ENCODE results near the gene PKNOX2.

The PKNOX2 gene

DNA sequence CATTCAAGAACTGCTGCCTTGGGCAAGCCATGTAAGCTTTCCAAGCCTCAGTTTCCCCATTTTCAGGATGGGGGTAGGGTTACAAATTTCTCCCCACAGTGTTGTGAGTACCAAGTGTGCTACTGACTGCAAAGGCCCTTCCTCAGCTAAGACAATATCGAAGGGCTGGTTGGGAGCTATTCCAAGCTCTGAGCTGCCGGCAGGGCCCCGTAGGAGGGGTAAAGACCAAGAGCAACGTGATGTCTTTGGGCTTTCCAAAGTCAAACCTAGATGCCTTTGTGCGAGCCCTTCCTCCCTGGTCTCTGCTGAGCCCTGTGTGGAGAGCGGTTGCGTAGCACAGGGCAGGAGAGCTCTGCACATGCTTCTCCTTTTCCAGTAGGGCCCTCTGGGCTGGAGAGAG, 29.3 kb downstream of the PKNOX2 start:
- no peak overlapping the region for H3K4me3 ChIP-seq (ENCODE audit: low read depth in 1 of 5, low read length in 5 of 5)
- peaks cover 0 to 6% (median 0%) of the 10 kb centered on the region in 5 donors for H3K9me3 ChIP-seq (ENCODE audit: control insufficient read depth in 5 of 5, low read length in 5 of 5)
- H3K36me3 ChIP-seq (ENCODE audit: control insufficient read depth in 5 of 5, insufficient read depth in 5 of 5, low read length in 5 of 5): no peaks in the 10 kb centered on the region
- no peak overlapping the region for H3K9ac ChIP-seq (ENCODE audit: low read length in 5 of 5)
- no peak overlapping the region for H3K27ac ChIP-seq (ENCODE audit: low read depth, low read length)
- peaks cover 0 to 7% (median 2%) of the 10 kb centered on the region in 5 donors for H3K4me1 ChIP-seq (ENCODE audit: control insufficient read depth in 5 of 5, insufficient read depth in 5 of 5, low read length in 5 of 5)
- H3K27me3 ChIP-seq (ENCODE audit: control insufficient read depth in 5 of 5, insufficient read depth in 4 of 5, low read length in 5 of 5): peaks cover 0 to 4% (median 0%) of the 10 kb centered on the region in 5 donors

DNA sequence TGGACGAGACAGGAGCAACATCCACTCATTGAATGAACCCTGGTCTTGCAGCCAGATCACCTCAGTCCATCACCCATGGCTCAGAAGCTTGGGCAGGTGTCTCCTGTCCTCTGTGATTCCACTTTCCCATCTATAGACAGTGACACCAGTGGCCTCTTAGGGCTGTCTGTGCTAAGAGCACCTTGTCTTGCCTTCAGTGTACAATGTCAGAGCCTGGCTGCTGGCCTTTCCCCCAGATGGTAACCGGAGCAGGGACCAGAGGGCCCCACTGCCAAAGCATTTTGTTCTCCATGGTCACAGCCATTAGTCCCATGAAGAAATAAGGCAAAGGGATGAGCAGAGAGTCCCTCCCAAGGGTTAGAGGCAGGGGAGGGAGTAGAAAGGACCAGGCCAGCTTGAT, 35.4 kb downstream of the PKNOX2 start:
- no peaks in the 10 kb centered on the region for H3K9me3 ChIP-seq (ENCODE audit: control insufficient read depth in 5 of 5, low read length in 5 of 5)
- no peaks in the 10 kb centered on the region for H3K27me3 ChIP-seq (ENCODE audit: control insufficient read depth in 5 of 5, insufficient read depth in 4 of 5, low read length in 5 of 5)
- no peaks in the 10 kb centered on the region for H3K36me3 ChIP-seq (ENCODE audit: control insufficient read depth in 5 of 5, insufficient read depth in 5 of 5, low read length in 5 of 5)
- no peak overlapping the region for H3K4me3 ChIP-seq (ENCODE audit: low read depth in 1 of 5, low read length in 5 of 5)
- peaks cover 0 to 13% (median 11%) of the 10 kb centered on the region in 5 donors for H3K4me1 ChIP-seq (ENCODE audit: control insufficient read depth in 5 of 5, insufficient read depth in 5 of 5, low read length in 5 of 5)
- H3K9ac ChIP-seq (ENCODE audit: low read length in 5 of 5): no peak overlapping the region
- no peak overlapping the region for H3K27ac ChIP-seq (ENCODE audit: low read depth, low read length)

DNA sequence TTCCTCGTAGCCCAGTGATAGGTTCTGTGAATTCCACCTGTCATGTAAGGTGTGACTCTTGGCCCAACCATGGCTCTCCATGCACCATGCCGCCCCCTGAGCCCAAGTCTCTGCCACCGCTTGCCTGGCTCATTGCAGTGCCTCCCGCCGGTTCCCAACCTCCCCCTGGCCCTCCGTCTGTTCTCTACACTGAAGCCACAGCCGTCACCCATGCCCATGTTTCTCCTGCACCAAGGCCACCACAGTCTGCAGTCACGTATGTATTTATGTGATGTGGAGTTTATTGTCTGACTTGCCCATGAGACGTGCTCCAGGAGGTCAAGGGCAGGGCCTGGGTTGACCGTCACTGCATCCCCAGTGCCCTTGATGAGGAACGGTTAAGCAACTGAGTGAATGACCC, 35.9 kb downstream of the PKNOX2 start:
- Histone ChIP-seq H3K9me3 (ENCODE audit: control insufficient read depth in 5 of 5, low read length in 5 of 5) (no peaks in the 10 kb centered on the region), H3K36me3 (ENCODE audit: control insufficient read depth in 5 of 5, insufficient read depth in 5 of 5, low read length in 5 of 5) (no peaks in the 10 kb centered on the region), H3K27me3 (ENCODE audit: control insufficient read depth in 5 of 5, insufficient read depth in 4 of 5, low read length in 5 of 5) (no peaks in the 10 kb centered on the region), H3K4me3 (ENCODE audit: low read depth in 1 of 5, low read length in 5 of 5) (no peak overlapping the region), H3K27ac (ENCODE audit: low read depth, low read length) (no peak overlapping the region), H3K4me1 (ENCODE audit: control insufficient read depth in 5 of 5, insufficient read depth in 5 of 5, low read length in 5 of 5) (peaks cover 0 to 13% (median 11%) of the 10 kb centered on the region in 5 donors), H3K9ac (ENCODE audit: low read length in 5 of 5) (no peak overlapping the region)

DNA sequence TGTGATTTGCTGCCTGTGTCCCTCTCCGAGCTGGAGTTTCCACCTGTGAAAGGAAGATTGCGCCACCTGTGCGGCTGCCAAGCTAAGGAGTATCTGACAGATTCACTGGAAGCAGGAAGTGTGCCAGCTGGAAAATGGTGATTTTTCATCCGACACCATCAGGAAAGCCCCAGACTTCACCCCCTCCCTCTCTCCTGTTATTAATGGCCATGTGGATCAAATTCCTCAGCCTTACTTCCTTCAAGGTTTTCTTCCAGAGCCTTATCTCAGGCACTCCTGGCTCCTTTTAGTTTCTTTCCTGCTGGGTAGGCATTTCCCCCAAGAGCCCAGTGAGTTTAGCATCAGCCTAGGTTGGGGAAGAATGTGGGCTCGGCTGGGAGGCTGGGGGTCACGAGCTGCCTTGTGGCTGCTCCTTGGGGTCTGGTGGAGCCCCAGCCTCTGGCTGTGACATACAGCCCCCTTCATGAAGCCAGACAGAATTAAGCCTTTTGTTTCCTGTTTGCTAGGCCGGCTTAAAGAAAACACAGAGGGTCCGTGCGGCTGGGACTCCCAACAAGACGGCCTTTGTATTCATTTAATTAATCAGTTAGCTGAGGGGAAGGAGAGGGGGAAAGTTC, 37.1 kb downstream of the PKNOX2 start:
- peaks cover 0 to 2% (median 0%) of the 10 kb centered on the region in 5 donors for H3K27me3 ChIP-seq (ENCODE audit: control insufficient read depth in 5 of 5, insufficient read depth in 4 of 5, low read length in 5 of 5)
- no peak overlapping the region for H3K9ac ChIP-seq (ENCODE audit: low read length in 5 of 5)
- no peaks in the 10 kb centered on the region for H3K36me3 ChIP-seq (ENCODE audit: control insufficient read depth in 5 of 5, insufficient read depth in 5 of 5, low read length in 5 of 5)
- H3K9me3 ChIP-seq (ENCODE audit: control insufficient read depth in 5 of 5, low read length in 5 of 5): no peaks in the 10 kb centered on the region
- no peak overlapping the region for H3K4me3 ChIP-seq (ENCODE audit: low read depth in 1 of 5, low read length in 5 of 5)
- H3K4me1 ChIP-seq (ENCODE audit: control insufficient read depth in 5 of 5, insufficient read depth in 5 of 5, low read length in 5 of 5): peaks cover 0 to 13% (median 11%) of the 10 kb centered on the region in 5 donors
- no peak overlapping the region for H3K27ac ChIP-seq (ENCODE audit: low read depth, low read length)

DNA sequence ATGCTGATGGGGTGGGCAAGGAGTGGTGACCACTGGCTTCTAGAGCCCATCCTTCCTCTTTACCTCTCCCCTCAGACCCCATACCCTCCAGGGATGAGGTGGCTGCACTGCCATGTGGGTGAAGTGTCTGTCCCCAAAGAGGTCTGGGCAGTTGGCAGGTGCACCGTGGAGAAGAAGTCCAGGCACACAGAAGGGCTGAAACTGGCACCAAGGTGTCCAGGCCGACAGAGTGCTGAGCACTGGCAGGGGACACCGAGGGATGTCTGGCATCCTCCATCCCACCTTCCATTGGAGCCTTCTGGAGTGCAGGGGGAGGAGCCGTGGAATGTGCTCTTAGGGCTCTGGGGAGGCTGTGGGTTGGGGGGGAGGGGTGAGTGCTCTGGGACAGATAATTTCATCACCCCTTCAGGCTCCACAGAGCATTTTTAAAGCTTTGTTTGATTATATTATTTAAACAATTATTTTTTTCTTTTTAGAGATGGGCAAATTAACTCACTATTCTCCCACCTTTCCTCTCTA, 37.9 kb downstream of the PKNOX2 start:
- Histone ChIP-seq H3K27me3 (ENCODE audit: control insufficient read depth in 5 of 5, insufficient read depth in 4 of 5, low read length in 5 of 5) (peaks cover 0 to 2% (median 0%) of the 10 kb centered on the region in 5 donors), H3K4me1 (ENCODE audit: control insufficient read depth in 5 of 5, insufficient read depth in 5 of 5, low read length in 5 of 5) (peaks cover 0 to 13% (median 11%) of the 10 kb centered on the region in 5 donors), H3K27ac (ENCODE audit: low read depth, low read length) (no peak overlapping the region), H3K9me3 (ENCODE audit: control insufficient read depth in 5 of 5, low read length in 5 of 5) (no peaks in the 10 kb centered on the region), H3K36me3 (ENCODE audit: control insufficient read depth in 5 of 5, insufficient read depth in 5 of 5, low read length in 5 of 5) (no peaks in the 10 kb centered on the region), H3K4me3 (ENCODE audit: low read depth in 1 of 5, low read length in 5 of 5) (no peak overlapping the region), H3K9ac (ENCODE audit: low read length in 5 of 5) (no peak overlapping the region)

DNA sequence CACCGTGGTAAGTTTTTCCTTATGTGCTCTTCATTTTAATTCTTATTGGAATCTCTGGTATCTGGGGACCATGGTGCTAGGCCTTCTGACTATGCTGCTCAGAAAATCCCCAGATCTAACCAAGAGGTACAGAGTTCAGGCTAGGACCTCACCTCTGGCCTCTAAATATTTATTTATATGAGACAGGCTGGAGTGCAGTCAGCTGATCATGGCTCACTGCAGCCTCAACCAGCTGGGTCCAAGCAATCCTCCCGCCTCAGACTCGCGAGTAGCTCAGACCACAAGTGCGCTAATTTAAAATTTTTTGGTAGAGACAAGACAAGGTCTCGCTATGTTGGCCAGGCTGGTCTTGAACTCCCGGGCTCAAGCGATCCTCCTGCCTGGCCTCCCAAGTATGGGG, 38.4 kb downstream of the PKNOX2 start:
- Histone ChIP-seq H3K4me3 (ENCODE audit: low read depth in 1 of 5, low read length in 5 of 5) (no peak overlapping the region), H3K9me3 (ENCODE audit: control insufficient read depth in 5 of 5, low read length in 5 of 5) (no peaks in the 10 kb centered on the region), H3K27ac (ENCODE audit: low read depth, low read length) (no peak overlapping the region), H3K36me3 (ENCODE audit: control insufficient read depth in 5 of 5, insufficient read depth in 5 of 5, low read length in 5 of 5) (no peaks in the 10 kb centered on the region), H3K4me1 (ENCODE audit: control insufficient read depth in 5 of 5, insufficient read depth in 5 of 5, low read length in 5 of 5) (peaks cover 0 to 13% (median 11%) of the 10 kb centered on the region in 5 donors), H3K27me3 (ENCODE audit: control insufficient read depth in 5 of 5, insufficient read depth in 4 of 5, low read length in 5 of 5) (peaks cover 0 to 2% (median 0%) of the 10 kb centered on the region in 5 donors), H3K9ac (ENCODE audit: low read length in 5 of 5) (no peak overlapping the region)

DNA sequence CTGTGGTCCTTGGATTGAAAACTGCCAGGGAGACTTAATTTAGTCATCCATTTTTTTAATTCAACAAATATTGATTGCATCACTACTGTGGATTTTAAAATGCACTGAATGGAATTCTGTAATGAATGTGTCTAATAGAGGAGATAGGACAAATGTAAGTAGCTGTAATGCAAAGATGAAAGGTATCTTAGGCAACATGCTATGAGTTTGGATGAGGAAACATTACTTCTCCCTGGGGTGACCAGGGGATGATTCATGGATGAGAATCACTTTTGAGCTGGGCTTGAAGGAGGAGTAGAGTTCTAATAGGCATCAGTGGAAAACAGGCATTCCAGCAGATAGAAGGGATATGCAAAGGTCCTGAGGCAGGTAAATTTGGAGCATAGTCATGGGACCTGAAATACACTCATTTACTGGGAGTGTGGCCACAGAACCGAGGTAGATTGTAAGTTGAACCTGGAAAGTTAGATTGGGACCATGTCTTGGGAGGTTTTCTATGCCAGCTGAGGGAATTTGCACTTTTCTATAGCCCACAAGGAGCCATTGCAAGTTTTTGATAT, 43.4 kb downstream of the PKNOX2 start:
- H3K36me3 ChIP-seq (ENCODE audit: control insufficient read depth in 5 of 5, insufficient read depth in 5 of 5, low read length in 5 of 5): no peaks in the 10 kb centered on the region
- no peaks in the 10 kb centered on the region for H3K9me3 ChIP-seq (ENCODE audit: control insufficient read depth in 5 of 5, low read length in 5 of 5)
- H3K27ac ChIP-seq (ENCODE audit: low read depth, low read length): no peak overlapping the region
- peaks cover 0 to 4% (median 0%) of the 10 kb centered on the region in 5 donors for H3K27me3 ChIP-seq (ENCODE audit: control insufficient read depth in 5 of 5, insufficient read depth in 4 of 5, low read length in 5 of 5)
- no peak overlapping the region for H3K9ac ChIP-seq (ENCODE audit: low read length in 5 of 5)
- no peak overlapping the region for H3K4me3 ChIP-seq (ENCODE audit: low read depth in 1 of 5, low read length in 5 of 5)
- H3K4me1 ChIP-seq (ENCODE audit: control insufficient read depth in 5 of 5, insufficient read depth in 5 of 5, low read length in 5 of 5): peaks cover 0 to 12% (median 6%) of the 10 kb centered on the region in 5 donors

DNA sequence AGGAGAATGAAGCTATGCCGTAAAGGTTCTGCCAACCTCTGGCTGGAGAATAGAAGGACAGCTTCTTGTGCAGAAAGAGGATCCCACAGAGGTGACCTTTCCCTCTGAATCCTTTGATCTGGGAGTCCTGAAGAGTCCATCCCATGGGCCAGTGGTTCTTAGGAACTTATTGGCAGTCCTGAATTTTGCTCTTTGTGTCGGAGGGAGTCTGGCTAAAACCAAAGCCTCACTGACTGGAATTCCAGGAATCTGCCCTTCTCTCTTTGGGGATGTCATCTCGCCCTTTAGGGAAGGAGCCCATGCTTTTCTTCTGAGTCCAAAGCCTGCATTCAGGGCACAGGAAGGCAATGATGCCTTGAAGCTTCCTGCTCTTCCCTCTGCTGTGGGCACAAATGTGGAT, 45.5 kb downstream of the PKNOX2 start:
- Histone ChIP-seq H3K9ac (ENCODE audit: low read length in 5 of 5) (no peak overlapping the region), H3K27me3 (ENCODE audit: control insufficient read depth in 5 of 5, insufficient read depth in 4 of 5, low read length in 5 of 5) (peaks cover 0 to 4% (median 0%) of the 10 kb centered on the region in 5 donors), H3K27ac (ENCODE audit: low read depth, low read length) (no peak overlapping the region), H3K36me3 (ENCODE audit: control insufficient read depth in 5 of 5, insufficient read depth in 5 of 5, low read length in 5 of 5) (no peaks in the 10 kb centered on the region), H3K9me3 (ENCODE audit: control insufficient read depth in 5 of 5, low read length in 5 of 5) (no peaks in the 10 kb centered on the region), H3K4me1 (ENCODE audit: control insufficient read depth in 5 of 5, insufficient read depth in 5 of 5, low read length in 5 of 5) (peaks cover 0 to 20% (median 11%) of the 10 kb centered on the region in 5 donors), H3K4me3 (ENCODE audit: low read depth in 1 of 5, low read length in 5 of 5) (no peak overlapping the region)

DNA sequence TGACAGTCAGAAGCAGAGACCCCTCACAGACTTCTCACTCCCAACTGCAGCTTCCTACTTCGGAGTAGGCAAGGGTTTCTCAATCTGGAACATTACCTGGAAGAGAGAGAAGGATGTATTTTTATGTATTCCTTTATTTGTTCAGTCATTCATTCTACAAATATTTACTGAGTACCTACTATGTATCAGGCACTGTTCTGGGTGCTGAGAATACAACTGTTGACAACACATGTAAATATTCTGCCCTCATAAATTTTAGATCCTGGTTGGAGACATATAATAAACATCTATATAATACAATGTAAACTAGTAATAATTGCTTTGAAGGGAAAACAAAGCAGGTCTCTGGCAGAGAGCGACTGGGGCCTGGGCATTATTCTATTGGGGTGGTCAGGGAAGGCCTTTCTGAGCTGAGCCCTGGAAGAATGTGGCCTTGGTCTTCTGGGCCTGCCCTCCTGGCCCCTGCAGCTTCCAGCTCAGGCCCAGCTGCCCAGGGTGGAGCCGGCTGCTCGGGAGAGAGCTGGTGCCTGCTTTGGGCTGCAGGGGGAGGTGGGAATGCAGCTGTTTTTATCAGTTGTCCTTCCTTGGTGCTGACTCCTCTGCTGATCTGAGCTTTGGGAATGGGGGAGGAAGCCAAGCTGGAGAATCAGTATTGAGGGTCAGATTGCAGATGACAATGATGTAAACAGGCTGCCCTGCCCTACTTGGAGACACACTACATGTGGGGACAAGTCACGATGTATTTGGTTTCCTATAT, 46.8 kb downstream of the PKNOX2 start:
- Histone ChIP-seq H3K4me1 (ENCODE audit: control insufficient read depth in 5 of 5, insufficient read depth in 5 of 5, low read length in 5 of 5) (peaks cover 2 to 30% (median 21%) of the 10 kb centered on the region in 5 donors), H3K36me3 (ENCODE audit: control insufficient read depth in 5 of 5, insufficient read depth in 5 of 5, low read length in 5 of 5) (no peaks in the 10 kb centered on the region), H3K27ac (ENCODE audit: low read depth, low read length) (no peak overlapping the region), H3K9ac (ENCODE audit: low read length in 5 of 5) (no peak overlapping the region), H3K9me3 (ENCODE audit: control insufficient read depth in 5 of 5, low read length in 5 of 5) (no peaks in the 10 kb centered on the region), H3K27me3 (ENCODE audit: control insufficient read depth in 5 of 5, insufficient read depth in 4 of 5, low read length in 5 of 5) (peaks cover 0 to 4% (median 1%) of the 10 kb centered on the region in 5 donors), H3K4me3 (ENCODE audit: low read depth in 1 of 5, low read length in 5 of 5) (no peak overlapping the region)

DNA sequence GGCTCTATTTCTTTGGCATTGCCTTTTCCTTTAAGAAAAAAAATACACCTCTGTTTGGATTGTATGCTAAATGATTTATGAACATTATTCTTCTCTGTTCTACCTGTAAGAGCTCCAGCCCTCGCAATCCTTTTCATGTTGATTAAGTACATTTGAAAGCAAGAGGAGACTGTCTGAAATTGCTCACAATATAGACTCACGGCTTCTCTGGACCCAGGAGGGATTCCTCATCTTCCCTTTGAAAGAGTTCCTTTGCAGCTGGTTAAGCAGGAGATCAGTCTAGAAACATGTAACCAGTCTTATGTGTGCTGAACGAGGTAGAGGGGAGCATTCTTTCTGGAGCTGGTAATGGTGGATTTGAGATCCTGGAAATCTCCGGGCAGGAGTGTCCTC, 47.4 kb downstream of the PKNOX2 start:
- H3K27me3 ChIP-seq (ENCODE audit: control insufficient read depth in 5 of 5, insufficient read depth in 4 of 5, low read length in 5 of 5): peaks cover 0 to 4% (median 0%) of the 10 kb centered on the region in 5 donors
- peaks cover 2 to 35% (median 27%) of the 10 kb centered on the region in 5 donors for H3K4me1 ChIP-seq (ENCODE audit: control insufficient read depth in 5 of 5, insufficient read depth in 5 of 5, low read length in 5 of 5)
- H3K9ac ChIP-seq (ENCODE audit: low read length in 5 of 5): no peak overlapping the region
- no peak overlapping the region for H3K27ac ChIP-seq (ENCODE audit: low read depth, low read length)
- H3K9me3 ChIP-seq (ENCODE audit: control insufficient read depth in 5 of 5, low read length in 5 of 5): no peaks in the 10 kb centered on the region
- H3K4me3 ChIP-seq (ENCODE audit: low read depth in 1 of 5, low read length in 5 of 5): no peak overlapping the region
- no peaks in the 10 kb centered on the region for H3K36me3 ChIP-seq (ENCODE audit: control insufficient read depth in 5 of 5, insufficient read depth in 5 of 5, low read length in 5 of 5)

Data from subcutaneous abdominal adipose tissue (tissue), 5 donors.